H1 (cell line): ENCODE results near the gene LAS1L. TPM values are rescaled to one million over a fixed set of nuclear protein-coding genes. Genes with fewer than 3 reads are reported as not detected.

ENCODE experiments used
- MAX ChIP-seq: IDR thresholded peaks from 2 replicates; pipeline ENCODE4 v1.6.1; 2012; ENCODE audit warnings: inconsistent platforms
- POU5F1 ChIP-seq: IDR thresholded peaks from 2 replicates; pipeline ENCODE4 v1.6.1; 2011; ENCODE audit warnings: low read depth, mild to moderate bottlenecking, low read length, moderate library complexity
- polyA plus RNA-seq, 7 experiments: library from polyadenylated mRNA; depleted of rRNA in 3 of 7; stranded (reverse) in 5 of 7; unstranded in 2 of 7; fragments of >200 nt in 5 of 7; fragments of 200-250 nt in 2 of 7; gene quantifications; 1 replicate in 5 of 7; 2 replicates in 1 of 7; 4 replicates in 1 of 7; pipeline versions ENCODE4 v1.2.1 to v1.2.3, GENCODE V29; 2011 to 2013; ENCODE audit warnings: missing spikeins in 2 of 7, mixed read lengths in 2 of 7
- total RNA-seq: library from RNA; stranded (reverse); fragmentation: NEBNext Ultra II Directional; extraction: Animal tissue kit (Norgen Biotek cat#: 25700); gene quantifications from 2 replicates; pipeline ENCODE4 v1.2.1, GENCODE V29; 2021

The LAS1L gene
- total and polyA plus RNA-seq, 2 of the 8 experiments (the other 6 are each of a cell fraction or from before 2014, with no cell fraction given), result 39.5 to 65.0 TPM

DNA sequence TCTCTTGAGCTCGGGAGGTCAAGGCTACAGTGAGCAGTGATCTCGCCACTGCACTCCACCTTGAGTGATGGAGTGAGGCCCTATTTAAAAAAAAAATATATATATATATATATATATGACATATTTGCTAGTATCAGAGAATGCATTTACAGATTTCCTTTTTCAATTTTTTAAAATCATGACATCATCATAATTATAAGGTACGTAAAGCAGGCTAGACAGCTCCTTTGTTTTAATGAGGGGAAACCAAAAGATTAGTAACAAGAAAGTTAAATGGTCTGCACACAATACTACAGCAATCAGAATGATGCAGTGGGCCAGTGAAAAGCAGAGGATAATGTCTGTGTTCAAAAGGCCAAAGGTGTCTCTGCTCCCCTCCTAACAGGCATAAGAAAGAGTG, 43.0 kb downstream of the LAS1L start (continued):
- TF ChIP-seq MAX (no peak), POU5F1 (no peak)
- TF ChIP-seq, all 59 proteins: peak for 0
